ENCODE measurements around the gene IGHMBP2. TPM values are rescaled to one million over a fixed set of nuclear protein-coding genes. Genes with fewer than 3 reads are reported as not detected.

The IGHMBP2 gene
- total RNA-seq, 1 donor from 2014 or later = 8.7 TPM

- DNase-seq (ENCODE audit: low read depth) (no peak), FAIRE-seq (peak; percentile 80)
- Histone ChIP-seq H3K36me3 (ENCODE audit: control insufficient read depth, insufficient read depth, low read length) (peaks cover 24% of the 10 kb centered on the region), H3K27me3 (ENCODE audit: control insufficient read depth, insufficient read depth, low read length) (no peaks in the 10 kb centered on the region), H3K4me3 (ENCODE audit: low read depth, low read length) (no peak overlapping the region)
- no peak for TF ChIP-seq CTCF (IDR thresholded peaks at IDR 0.05; ENCODE audit: insufficient read depth, low read length, severe bottlenecking)
Observed at GRCh38 chr11:68929706-68930570, 26.2 kb downstream of the IGHMBP2 start.

GRCh38 chr11:68930991-68931855, 27.5 kb downstream of the IGHMBP2 start:
- H3K27me3 ChIP-seq (ENCODE audit: control insufficient read depth, insufficient read depth, low read length) = no peaks in the 10 kb centered on the region
- H3K4me3 ChIP-seq (ENCODE audit: low read depth, low read length) = no peak overlapping the region
- FAIRE-seq (no peak), DNase-seq (ENCODE audit: low read depth) (no peak)
- peaks cover 22% of the 10 kb centered on the region for H3K36me3 ChIP-seq (ENCODE audit: control insufficient read depth, insufficient read depth, low read length)
- TF ChIP-seq CTCF (IDR thresholded peaks at IDR 0.05; ENCODE audit: insufficient read depth, low read length, severe bottlenecking) = no peak

GRCh38 chr11:68931911-68932310, 28.2 kb downstream of the IGHMBP2 start:
- no peaks in the 10 kb centered on the region for H3K27me3 ChIP-seq (ENCODE audit: control insufficient read depth, insufficient read depth, low read length)
- TF ChIP-seq CTCF (IDR thresholded peaks at IDR 0.05; ENCODE audit: insufficient read depth, low read length, severe bottlenecking) = no peak
- FAIRE-seq = no peak
- DNase-seq (ENCODE audit: low read depth) = no peak
- peaks cover 24% of the 10 kb centered on the region for H3K36me3 ChIP-seq (ENCODE audit: control insufficient read depth, insufficient read depth, low read length)
- H3K4me3 ChIP-seq (ENCODE audit: low read depth, low read length) = no peak overlapping the region

GRCh38 chr11:68932358-68932757, 28.7 kb downstream of the IGHMBP2 start:
- DNase-seq (ENCODE audit: low read depth) (no peak), FAIRE-seq (no peak)
- Histone ChIP-seq H3K27me3 (ENCODE audit: control insufficient read depth, insufficient read depth, low read length) (no peaks in the 10 kb centered on the region), H3K4me3 (ENCODE audit: low read depth, low read length) (no peak overlapping the region), H3K36me3 (ENCODE audit: control insufficient read depth, insufficient read depth, low read length) (peaks cover 24% of the 10 kb centered on the region)
- no peak for TF ChIP-seq CTCF (IDR thresholded peaks at IDR 0.05; ENCODE audit: insufficient read depth, low read length, severe bottlenecking)

GRCh38 chr11:68932933-68933577, 29.4 kb downstream of the IGHMBP2 start:
- FAIRE-seq = no peak
- Histone ChIP-seq H3K27me3 (ENCODE audit: control insufficient read depth, insufficient read depth, low read length) (no peaks in the 10 kb centered on the region), H3K4me3 (ENCODE audit: low read depth, low read length) (no peak overlapping the region), H3K36me3 (ENCODE audit: control insufficient read depth, insufficient read depth, low read length) (peaks cover 20% of the 10 kb centered on the region)
- DNase-seq (ENCODE audit: low read depth) = no peak
- TF ChIP-seq CTCF (IDR thresholded peaks at IDR 0.05; ENCODE audit: insufficient read depth, low read length, severe bottlenecking) = no peak

Measured in bronchial epithelial cell (primary cell).